ENCODE data around the gene OOSP3.
"Not testable (repeated sequence)": the region's sequence is repeated elsewhere in the genome, so short reads cannot be mapped to it uniquely, and the experiment has no call there.

OOSP3 gene

GRCh38 chr11:59877325-59877724 is 1.3 kb upstream of the OOSP3 start:
- DNase-seq (ENCODE audit: low read depth): no peak

GRCh38 chr11:59877784-59878183 is 798 bp upstream of the OOSP3 start:
- no peak for DNase-seq (ENCODE audit: low read depth)

GRCh38 chr11:59879567-59879966 is 985 bp downstream of the OOSP3 start:
- no peak for DNase-seq (ENCODE audit: low read depth)

- DNase-seq (ENCODE audit: low read depth): no peak
These were observed 5.0 kb downstream of the OOSP3 start for GRCh38 chr11:59883597-59883996.

- DNase-seq (ENCODE audit: low read depth): not testable (repeated sequence)
These were observed 8.6 kb downstream of the OOSP3 start for GRCh38 chr11:59887156-59887555.

GRCh38 chr11:59891781-59892181 is 13.2 kb downstream of the OOSP3 start:
- DNase-seq (ENCODE audit: low read depth): no peak

- no peak for DNase-seq (ENCODE audit: low read depth)
These were observed 16.0 kb downstream of the OOSP3 start for GRCh38 chr11:59894616-59895015.

- no peak for DNase-seq (ENCODE audit: low read depth)
These were observed 19.5 kb downstream of the OOSP3 start for GRCh38 chr11:59898046-59898445.

GRCh38 chr11:59898650-59899049 is 20.1 kb downstream of the OOSP3 start:
- DNase-seq (ENCODE audit: low read depth): no peak

GRCh38 chr11:59899532-59899931 is 20.9 kb downstream of the OOSP3 start:
- DNase-seq (ENCODE audit: low read depth): no peak

- no peak for DNase-seq (ENCODE audit: low read depth)
These were observed 22.0 kb downstream of the OOSP3 start for GRCh38 chr11:59900366-59901126.

GRCh38 chr11:59901306-59901705 is 22.7 kb downstream of the OOSP3 start:
- no peak for DNase-seq (ENCODE audit: low read depth)

- DNase-seq (ENCODE audit: low read depth): not testable (repeated sequence)
These were observed 25.0 kb downstream of the OOSP3 start for GRCh38 chr11:59903569-59903968.

- no peak for DNase-seq (ENCODE audit: low read depth)
These were observed 39.9 kb downstream of the OOSP3 start for GRCh38 chr11:59918480-59918879.

GRCh38 chr11:59918987-59919589 is 40.5 kb downstream of the OOSP3 start:
- no peak for DNase-seq (ENCODE audit: low read depth)

GRCh38 chr11:59923813-59924212 is 45.2 kb downstream of the OOSP3 start:
- DNase-seq (ENCODE audit: low read depth): no peak

- DNase-seq (ENCODE audit: low read depth): no peak
These were observed 53.1 kb downstream of the OOSP3 start for GRCh38 chr11:59931688-59932087.

GRCh38 chr11:59938132-59938531 is 59.5 kb downstream of the OOSP3 start, which contains the start of gene OOSP1:
Gene OOSP1, plus strand, starts transcription at chr11:59938432. Its CDS starts 23 bp downstream, at chr11:59938455.
- DNase-seq (ENCODE audit: low read depth): no peak

GRCh38 chr11:59938718-59939117 is 60.1 kb downstream of the OOSP3 start:
- DNase-seq (ENCODE audit: low read depth): no peak

GRCh38 chr11:59939482-59939881 is 60.9 kb downstream of the OOSP3 start:
- no peak for DNase-seq (ENCODE audit: low read depth)

- no peak for DNase-seq (ENCODE audit: low read depth)
These were observed 62.5 kb downstream of the OOSP3 start for GRCh38 chr11:59941091-59941490.

- no peak for DNase-seq (ENCODE audit: low read depth)
These were observed 65.6 kb downstream of the OOSP3 start for GRCh38 chr11:59943997-59944714.

- DNase-seq (ENCODE audit: low read depth): no peak
These were observed 66.1 kb downstream of the OOSP3 start for GRCh38 chr11:59944720-59945119.
